Activated CD8-positive, alpha-beta T cell treated with anti-CD3 and anti-CD28 coated beads, Interleukin-2, amount 10 ng/mL, durations not matched to agents 7 days and 5 days (primary cell): ENCODE measurements around the gene SLC12A1. TPM values are rescaled to one million over a fixed set of nuclear protein-coding genes. Genes with fewer than 3 reads are reported as not detected.

ENCODE experiments used
- ATAC-seq: fragments of 150-1000 bp; cut with Tn5 transposase; one replicate; pipeline ENCODE4 v1.10.0; 2021; ENCODE audit warnings: moderate library complexity
- CTCF ChIA-PET: fragments of 350-600 bp; sonication (Branson Sonifier 250); formaldehyde crosslinking; loops from one replicate; lab custom pipeline; 2021; ENCODE audit warnings: antibody characterized with exemption; lab: Charles Lee
- POLR2A ChIA-PET: fragments of 350-600 bp; sonication (Branson Sonifier 250); formaldehyde crosslinking; loops from one replicate; lab custom pipeline; 2021; ENCODE audit warnings: antibody characterized with exemption; lab: Charles Lee
- DNase-seq: peaks from one replicate; pipeline ENCODE4 v3.0.0-alpha.2; 2020
- H3K27ac Mint-ChIP-seq: one replicate; pipeline ENCODE4 v1.8.0; 2021; ENCODE audit warnings: mild to moderate bottlenecking, mixed read lengths
- H3K27me3 Mint-ChIP-seq: one replicate; pipeline ENCODE4 v1.8.0; 2021; ENCODE audit warnings: low read depth, mixed read lengths
- H3K36me3 Mint-ChIP-seq: one replicate; pipeline ENCODE4 v1.8.0; 2021; ENCODE audit warnings: low read depth, mixed read lengths
- H3K4me1 Mint-ChIP-seq: one replicate; pipeline ENCODE4 v1.8.0; 2021; ENCODE audit warnings: low read depth, mixed read lengths
- H3K4me3 Mint-ChIP-seq: one replicate; pipeline ENCODE4 v1.8.0; 2021; ENCODE audit warnings: mild to moderate bottlenecking, mixed read lengths
- H3K9me3 Mint-ChIP-seq: one replicate; pipeline ENCODE4 v1.8.0; 2022; ENCODE audit warnings: mixed read lengths; ENCODE audit not compliant: insufficient read depth
- total RNA-seq, 2 experiments: library from RNA; stranded (reverse); gene quantifications; one replicate each; pipeline ENCODE4 v1.2.3, GENCODE V29; 2021

SLC12A1 gene
- total RNA-seq, 2 experiments from 2014 or later, result not detected

DNA sequence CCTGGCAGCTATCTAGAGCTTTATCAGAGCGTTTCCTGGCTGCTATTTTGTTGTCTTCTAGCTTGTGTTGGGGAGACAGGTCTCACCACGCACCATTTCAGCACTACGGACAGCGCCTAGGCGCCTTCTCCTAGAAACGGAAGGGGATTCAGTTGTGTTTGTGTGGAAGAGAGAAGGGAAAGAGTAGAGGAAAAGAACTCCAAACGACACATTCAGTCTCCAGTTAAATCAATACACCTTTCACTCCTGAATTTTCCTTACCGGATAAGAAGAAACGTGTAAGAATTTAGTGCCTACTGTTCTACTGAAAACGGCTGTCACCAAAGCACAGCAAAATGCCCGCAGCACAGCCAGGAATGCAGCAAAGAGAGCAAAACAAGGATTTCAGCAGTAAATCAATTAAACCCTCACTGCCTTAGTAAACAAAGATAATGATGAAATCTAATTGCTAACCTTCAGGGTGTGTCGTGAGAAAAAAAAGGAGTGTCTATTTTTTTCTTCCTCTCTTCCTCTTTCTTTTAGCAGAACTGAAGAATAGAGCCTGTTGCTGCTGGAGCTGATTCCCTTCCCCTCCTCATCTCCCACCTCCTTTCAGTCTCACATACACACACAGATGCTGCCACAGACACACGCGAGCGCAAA is 15.0 kb upstream of the SLC12A1 start:
- ATAC-seq (no peak), DNase-seq (peak; percentile 72)
- ChIA-PET POLR2A (no interaction called here), CTCF (no interaction called here)
- Mint-ChIP-seq H3K9me3 (no peaks in the 10 kb centered on the region), H3K4me1 (peaks cover 4% of the 10 kb centered on the region), H3K27me3 (peaks cover 23% of the 10 kb centered on the region), H3K27ac (no peak overlapping the region), H3K36me3 (no peaks in the 10 kb centered on the region), H3K4me3 (no peak overlapping the region)

GRCh38 chr15:48191574-48192225 is 14.4 kb upstream of the SLC12A1 start, which contains the start of gene CTXN2:
Gene CTXN2 (plus strand): TSS chr15:48191665. CDS start chr15:48201301, 9,636 bp downstream.
- ChIA-PET CTCF (no interaction called here), POLR2A (no interaction called here)
- H3K9me3 Mint-ChIP-seq, result no peaks in the 10 kb centered on the region
- no peak within 1 kb of the TSS for H3K4me3 Mint-ChIP-seq
- no peak for DNase-seq
- peaks cover 4% of the 10 kb centered on the region for H3K4me1 Mint-ChIP-seq
- no peaks in the 10 kb centered on the region for H3K36me3 Mint-ChIP-seq
- ATAC-seq, result no peak
- peaks cover 25% of the 10 kb centered on the region for H3K27me3 Mint-ChIP-seq
- no peak within 1 kb of the TSS for H3K27ac Mint-ChIP-seq

- Mint-ChIP-seq H3K4me1 (no peaks in the 10 kb centered on the region), H3K4me3 (no peak overlapping the region), H3K9me3 (no peaks in the 10 kb centered on the region), H3K27me3 (peaks cover 18% of the 10 kb centered on the region), H3K36me3 (no peaks in the 10 kb centered on the region), H3K27ac (no peak overlapping the region)
- DNase-seq, result no peak
- ATAC-seq, result no peak
- ChIA-PET CTCF (no interaction called here), POLR2A (no interaction called here)
Observed at GRCh38 chr15:48202068-48202467, 4.0 kb upstream of the SLC12A1 start.

DNA sequence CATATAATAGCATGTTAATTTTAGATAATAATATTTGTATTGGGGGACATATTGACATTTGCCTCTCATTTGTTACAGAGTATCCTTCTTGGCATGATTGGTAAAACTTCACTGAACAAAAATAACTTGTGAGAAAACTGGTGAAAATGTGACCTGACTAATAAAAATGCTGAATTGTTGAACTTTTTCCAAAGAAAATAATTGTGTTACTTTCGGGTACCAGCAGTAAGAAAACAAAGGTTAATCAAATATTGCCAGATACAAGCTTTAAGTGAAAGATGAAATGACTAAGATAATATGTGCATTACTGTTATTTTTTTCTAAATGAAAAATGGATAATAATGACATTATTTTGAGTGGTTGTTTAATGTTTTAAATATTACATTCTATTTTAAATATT is 15.2 kb downstream of the SLC12A1 start:
- no peaks in the 10 kb centered on the region for H3K4me1 Mint-ChIP-seq
- peaks cover 8% of the 10 kb centered on the region for H3K27me3 Mint-ChIP-seq
- ChIA-PET CTCF (no interaction called here), POLR2A (no interaction called here)
- H3K9me3 Mint-ChIP-seq, result no peaks in the 10 kb centered on the region
- no peak for ATAC-seq
- no peak overlapping the region for H3K4me3 Mint-ChIP-seq
- no peaks in the 10 kb centered on the region for H3K36me3 Mint-ChIP-seq
- no peak overlapping the region for H3K27ac Mint-ChIP-seq
- DNase-seq, result no peak

DNA sequence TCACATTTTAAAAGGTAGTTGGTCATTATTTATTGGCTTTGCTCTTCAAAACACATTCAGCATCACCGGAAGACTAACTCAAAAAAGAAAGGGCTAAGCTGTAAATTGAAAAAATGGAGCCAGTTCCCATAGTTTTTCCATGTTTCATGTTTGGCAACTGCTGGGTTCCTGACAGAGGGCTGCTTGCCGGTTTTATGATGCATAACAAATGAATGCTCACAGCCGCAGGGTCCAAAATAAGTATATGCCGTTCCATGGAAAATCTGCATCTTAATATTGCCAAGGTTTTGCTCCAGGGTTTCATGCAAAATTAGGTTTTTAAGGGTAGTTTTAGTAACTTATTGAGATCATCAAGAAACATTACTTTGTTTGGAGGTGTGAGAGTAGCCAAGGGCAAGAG is 15.8 kb downstream of the SLC12A1 start:
- H3K27ac Mint-ChIP-seq, result no peak overlapping the region
- ChIA-PET CTCF (no interaction called here), POLR2A (no interaction called here)
- H3K4me3 Mint-ChIP-seq, result no peak overlapping the region
- no peaks in the 10 kb centered on the region for H3K4me1 Mint-ChIP-seq
- H3K9me3 Mint-ChIP-seq, result no peaks in the 10 kb centered on the region
- no peak for DNase-seq
- ATAC-seq, result no peak
- H3K36me3 Mint-ChIP-seq, result no peaks in the 10 kb centered on the region
- peaks cover 8% of the 10 kb centered on the region for H3K27me3 Mint-ChIP-seq

DNA sequence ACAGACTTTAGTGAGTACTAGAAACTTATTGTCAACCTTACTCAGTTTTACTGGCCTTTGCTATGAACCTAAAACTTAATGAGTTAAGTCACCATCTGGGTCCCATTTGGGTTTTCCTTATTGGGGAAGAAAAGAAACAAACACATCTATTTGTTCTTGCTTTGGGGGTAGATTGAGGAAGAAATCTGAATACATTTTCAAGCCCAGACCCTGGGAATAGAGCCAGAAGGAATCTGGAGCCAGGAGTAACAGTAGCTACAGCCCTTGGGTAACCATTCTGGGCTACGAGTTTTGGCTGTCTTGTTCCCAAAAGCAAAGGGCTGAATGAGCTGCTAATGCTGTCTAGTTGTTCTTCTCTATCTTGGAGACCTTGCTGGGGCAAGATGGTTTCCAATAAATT is 16.5 kb downstream of the SLC12A1 start:
- no peak overlapping the region for H3K27ac Mint-ChIP-seq
- POLR2A ChIA-PET, result no interaction called here

DNA sequence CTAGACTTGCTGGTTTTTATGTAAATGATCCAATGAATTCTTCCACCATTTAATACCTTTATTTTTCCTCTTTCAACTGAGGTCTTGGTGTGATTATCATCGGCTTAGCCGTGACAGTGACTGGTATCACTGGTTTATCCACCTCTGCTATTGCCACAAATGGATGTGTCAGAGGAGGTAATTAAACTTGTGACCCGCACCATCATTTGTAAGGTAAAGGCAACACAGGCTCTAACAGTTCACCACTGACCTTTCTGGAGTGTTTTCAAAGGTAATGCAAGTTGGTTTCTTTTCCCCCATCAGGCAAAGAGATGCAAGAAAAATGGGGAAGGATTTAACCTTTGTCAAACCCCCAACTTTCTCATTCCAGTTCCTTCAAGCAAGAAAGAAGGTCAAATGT is 19.7 kb downstream of the SLC12A1 start:
- DNase-seq (no peak), ATAC-seq (no peak)
- Mint-ChIP-seq H3K9me3 (no peaks in the 10 kb centered on the region), H3K36me3 (no peaks in the 10 kb centered on the region), H3K27me3 (peaks cover 5% of the 10 kb centered on the region), H3K27ac (no peak overlapping the region), H3K4me1 (no peaks in the 10 kb centered on the region), H3K4me3 (no peak overlapping the region)
- ChIA-PET POLR2A (no interaction called here), CTCF (no interaction called here)

More for the DNA sequence above, 16.5 kb downstream of the SLC12A1 start:
- H3K4me3 Mint-ChIP-seq, result no peak overlapping the region
- no peaks in the 10 kb centered on the region for H3K9me3 Mint-ChIP-seq
- ATAC-seq (no peak), DNase-seq (no peak)
- CTCF ChIA-PET, result no interaction called here
- no peaks in the 10 kb centered on the region for H3K4me1 Mint-ChIP-seq
- H3K27me3 Mint-ChIP-seq, result peaks cover 8% of the 10 kb centered on the region
- H3K36me3 Mint-ChIP-seq, result no peaks in the 10 kb centered on the region

DNA sequence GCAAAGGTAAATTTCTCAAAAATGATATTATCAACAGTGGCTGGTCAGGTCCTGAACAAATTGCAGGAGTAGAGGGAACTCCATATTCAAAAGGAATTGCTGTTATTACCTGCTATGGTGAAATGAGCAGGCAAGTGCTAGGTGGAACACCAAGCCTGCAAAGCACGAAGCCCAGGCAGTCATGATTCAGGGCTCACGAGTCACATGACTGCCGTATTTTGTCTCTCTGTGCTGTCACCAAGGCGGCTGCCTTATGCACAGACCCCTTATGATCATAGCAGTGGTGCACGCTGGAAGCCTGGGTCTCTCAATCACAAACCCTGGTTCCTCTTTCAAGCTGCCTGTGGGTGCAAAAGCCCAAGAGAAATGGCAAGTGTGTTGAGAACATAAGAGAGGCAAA is 24.4 kb downstream of the SLC12A1 start:
- DNase-seq, result no peak
- no peak overlapping the region for H3K4me3 Mint-ChIP-seq
- peaks cover 2% of the 10 kb centered on the region for H3K27me3 Mint-ChIP-seq
- POLR2A ChIA-PET, result no interaction called here
- no peaks in the 10 kb centered on the region for H3K36me3 Mint-ChIP-seq
- ATAC-seq, result no peak
- no peak overlapping the region for H3K27ac Mint-ChIP-seq
- no peaks in the 10 kb centered on the region for H3K4me1 Mint-ChIP-seq
- H3K9me3 Mint-ChIP-seq, result no peaks in the 10 kb centered on the region
- CTCF ChIA-PET, result no interaction called here

GRCh38 chr15:48233246-48233645 is 27.1 kb downstream of the SLC12A1 start:
- Mint-ChIP-seq H3K4me3 (no peak overlapping the region), H3K36me3 (no peaks in the 10 kb centered on the region), H3K27me3 (peaks cover 2% of the 10 kb centered on the region), H3K27ac (no peak overlapping the region), H3K4me1 (no peaks in the 10 kb centered on the region), H3K9me3 (no peaks in the 10 kb centered on the region)
- ChIA-PET CTCF (no interaction called here), POLR2A (no interaction called here)
- ATAC-seq (no peak), DNase-seq (no peak)

DNA sequence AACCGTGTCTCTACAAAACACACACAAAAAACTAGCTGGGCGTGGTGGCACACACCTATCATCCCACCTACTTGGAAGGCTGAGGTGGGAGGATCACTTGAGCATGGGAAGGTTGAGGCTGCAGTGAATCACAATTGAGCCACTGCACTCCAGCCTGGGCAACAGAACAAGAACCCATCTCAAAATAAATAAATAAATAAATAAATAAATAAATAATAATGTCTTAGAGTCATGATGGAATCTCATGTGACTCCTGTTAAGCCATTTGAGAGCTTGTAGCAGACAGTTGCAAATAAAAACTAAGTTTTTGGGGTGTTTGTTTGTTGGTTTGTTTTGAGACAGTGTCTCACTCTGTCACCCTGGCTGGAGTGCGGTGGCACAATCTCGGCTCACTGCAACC is 33.2 kb downstream of the SLC12A1 start:
- H3K27ac Mint-ChIP-seq, result no peak overlapping the region
- H3K4me1 Mint-ChIP-seq, result no peaks in the 10 kb centered on the region
- ChIA-PET CTCF (no interaction called here), POLR2A (no interaction called here)
- no peak overlapping the region for H3K4me3 Mint-ChIP-seq
- no peaks in the 10 kb centered on the region for H3K36me3 Mint-ChIP-seq
- no peaks in the 10 kb centered on the region for H3K9me3 Mint-ChIP-seq
- DNase-seq (no peak), ATAC-seq (no peak)
- peaks cover 2% of the 10 kb centered on the region for H3K27me3 Mint-ChIP-seq

GRCh38 chr15:48242015-48242414 is 35.9 kb downstream of the SLC12A1 start:
- no peaks in the 10 kb centered on the region for H3K9me3 Mint-ChIP-seq
- no peak overlapping the region for H3K27ac Mint-ChIP-seq
- H3K27me3 Mint-ChIP-seq, result peaks cover 2% of the 10 kb centered on the region
- H3K4me1 Mint-ChIP-seq, result no peaks in the 10 kb centered on the region
- ChIA-PET CTCF (no interaction called here), POLR2A (no interaction called here)
- no peaks in the 10 kb centered on the region for H3K36me3 Mint-ChIP-seq
- no peak for ATAC-seq
- DNase-seq, result no peak
- no peak overlapping the region for H3K4me3 Mint-ChIP-seq

DNA sequence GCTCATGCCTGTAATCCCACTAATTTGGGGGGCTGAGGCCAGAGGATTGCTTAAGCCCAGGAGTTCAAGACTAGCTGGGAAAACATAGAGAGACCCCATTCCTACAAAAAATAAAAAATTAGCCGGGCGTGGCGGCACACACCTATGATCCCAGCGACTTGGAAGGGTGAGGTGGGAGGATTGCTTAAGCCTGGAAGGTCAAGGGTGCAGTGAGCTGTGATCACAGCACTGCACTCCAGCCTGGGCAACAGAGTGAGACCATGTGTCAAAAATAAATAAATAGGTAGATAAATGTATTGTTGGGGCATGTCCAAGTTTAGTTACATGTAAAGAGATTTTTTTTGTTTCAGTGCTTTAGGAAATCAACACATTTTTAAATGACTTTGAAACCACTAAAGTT is 36.4 kb downstream of the SLC12A1 start:
- DNase-seq (no peak), ATAC-seq (no peak)
- Mint-ChIP-seq H3K9me3 (no peaks in the 10 kb centered on the region), H3K4me3 (no peak overlapping the region), H3K4me1 (no peaks in the 10 kb centered on the region), H3K27ac (no peak overlapping the region), H3K27me3 (peaks cover 2% of the 10 kb centered on the region), H3K36me3 (no peaks in the 10 kb centered on the region)
- CTCF ChIA-PET, result no interaction called here
- POLR2A ChIA-PET, result no interaction called here
